GM19324 (cell line): Measurements from ENCODE around the gene SHISA8.
"Not testable (repeated sequence)": the region's sequence is repeated elsewhere in the genome, so short reads cannot be mapped to it uniquely, and the experiment has no call there.

Source experiments
- ATAC-seq: cut with Tn5 transposase; IDR thresholded peaks from one replicate; pipeline ENCODE4 v1.9.1; 2021; ENCODE audit warnings: mild to moderate bottlenecking, moderate library complexity; ENCODE audit not compliant: unreplicated experiment, low FRiP score

The SHISA8 gene

DNA sequence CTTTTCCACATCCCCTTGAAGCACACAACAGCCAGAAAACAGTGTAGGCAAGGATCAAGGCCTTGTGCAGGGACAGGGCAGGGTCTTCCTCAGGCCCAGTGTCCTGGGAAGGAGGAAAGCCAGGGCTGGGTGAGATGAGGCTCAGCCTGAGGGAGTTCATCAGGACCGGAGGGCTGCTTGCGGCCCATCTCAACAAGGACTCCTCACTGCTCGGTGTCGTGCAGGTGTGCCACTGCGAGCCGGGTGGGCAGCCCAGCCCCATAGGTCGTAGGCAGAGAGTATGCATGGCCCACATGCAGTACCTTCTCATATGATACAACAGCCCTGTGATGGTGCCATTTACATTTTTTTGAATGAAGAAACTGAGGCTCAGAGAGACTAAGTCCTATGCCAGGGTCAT, 12.9 kb downstream of the SHISA8 start:
- ATAC-seq, result no peak

DNA sequence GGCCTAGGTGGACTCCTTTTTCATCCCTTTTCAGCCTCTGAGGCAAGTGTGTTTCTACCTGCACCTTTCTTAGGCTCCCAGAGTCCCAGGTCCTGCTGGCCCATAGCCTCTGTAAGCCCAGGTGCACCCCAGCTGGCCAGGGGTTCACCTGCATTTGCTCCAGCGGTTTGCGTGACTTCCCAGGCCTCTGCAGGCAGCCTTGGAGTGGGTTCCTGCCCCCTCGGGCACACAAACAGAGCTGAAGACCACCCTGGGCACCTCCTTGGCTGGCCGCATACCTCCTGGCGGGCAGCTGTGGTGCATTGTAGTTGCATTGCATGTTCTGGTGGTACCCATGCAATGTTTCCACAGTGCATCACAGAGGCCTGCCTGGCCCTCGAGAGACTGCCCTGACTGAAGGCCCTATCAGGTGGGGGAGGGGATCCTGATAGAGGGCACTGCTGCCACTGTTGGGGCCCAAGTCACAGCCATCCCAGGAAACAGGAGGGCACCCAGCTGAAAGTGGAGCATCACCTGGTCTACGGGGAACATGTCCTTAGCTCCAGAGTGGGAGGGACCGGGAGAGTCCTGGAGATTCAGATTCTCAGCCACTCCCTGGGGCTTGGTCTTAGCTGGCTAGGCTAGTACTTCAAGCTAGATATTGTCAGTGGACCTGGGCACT, 14.1 kb downstream of the SHISA8 start:
- ATAC-seq, result no peak

DNA sequence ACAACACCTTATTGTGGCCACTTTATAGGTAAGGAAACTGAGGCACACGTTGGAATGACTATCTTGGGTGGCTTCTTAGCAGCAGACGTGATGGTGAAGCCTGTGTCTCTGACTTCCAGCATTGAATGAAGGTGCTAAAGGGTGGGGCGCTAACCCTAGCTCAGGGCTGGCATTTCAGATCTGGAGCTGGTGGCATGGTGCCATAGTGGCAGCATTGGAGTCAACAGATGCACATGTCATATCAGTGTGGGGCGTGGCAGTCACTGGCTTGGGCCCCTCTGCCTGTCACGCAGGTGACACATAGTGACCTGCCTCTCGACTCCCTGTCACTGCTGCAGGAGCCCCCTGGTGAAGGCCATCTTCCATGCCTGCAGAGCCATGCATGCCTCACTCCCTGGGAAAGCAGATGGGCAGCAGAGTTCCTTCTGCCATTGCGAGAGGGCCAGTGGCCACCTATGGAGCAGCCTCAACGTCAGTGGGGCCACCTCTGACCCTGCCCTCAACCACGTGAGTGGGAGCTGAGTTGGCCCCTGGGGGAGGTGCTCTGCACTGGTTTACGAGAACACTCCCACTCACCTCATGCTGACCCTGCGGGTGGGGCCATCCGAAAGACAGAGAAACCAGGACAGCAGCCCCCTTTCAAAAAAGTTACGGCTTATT, 14.8 kb downstream of the SHISA8 start:
- ATAC-seq, result no peak

DNA sequence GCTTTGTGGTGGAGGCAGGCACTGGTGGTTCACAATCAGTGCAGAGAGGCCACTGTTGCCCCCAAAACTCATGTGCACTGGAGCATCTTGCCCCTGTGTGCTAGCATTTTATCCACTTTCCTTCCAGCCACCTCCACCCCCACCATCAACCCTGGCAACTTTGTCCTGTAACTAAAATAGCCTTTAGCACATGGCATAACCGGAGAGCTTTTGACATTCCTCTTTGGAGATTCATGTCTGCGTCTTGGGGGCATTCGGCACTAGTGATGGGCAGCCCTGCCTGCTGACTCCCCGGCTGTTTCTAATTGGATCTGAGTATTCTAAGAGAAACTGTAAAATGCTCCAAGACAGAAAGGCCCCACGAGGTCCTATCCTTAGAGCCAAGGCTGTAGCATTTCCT, 15.8 kb downstream of the SHISA8 start:
- no peak for ATAC-seq

DNA sequence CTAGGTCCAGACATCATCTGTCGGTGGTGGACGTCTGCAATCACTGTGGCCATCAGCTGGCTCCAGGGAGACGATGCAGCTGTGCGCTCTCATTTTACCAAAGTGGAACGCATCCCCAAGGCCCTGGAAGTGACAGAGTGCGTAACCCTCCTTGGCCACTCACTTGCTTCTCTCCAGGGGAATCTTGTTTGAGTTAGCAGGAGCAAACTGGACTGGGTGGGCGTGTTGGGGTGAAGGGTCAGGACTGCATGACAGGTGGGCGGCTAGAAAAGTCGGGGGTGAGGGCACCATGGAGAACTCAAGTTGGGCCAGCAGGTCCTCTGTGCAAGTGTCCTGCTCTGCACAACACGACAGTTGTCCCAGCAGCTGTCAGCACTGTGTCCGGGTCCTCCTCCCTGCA, 16.2 kb downstream of the SHISA8 start:
- ATAC-seq, result no peak

DNA sequence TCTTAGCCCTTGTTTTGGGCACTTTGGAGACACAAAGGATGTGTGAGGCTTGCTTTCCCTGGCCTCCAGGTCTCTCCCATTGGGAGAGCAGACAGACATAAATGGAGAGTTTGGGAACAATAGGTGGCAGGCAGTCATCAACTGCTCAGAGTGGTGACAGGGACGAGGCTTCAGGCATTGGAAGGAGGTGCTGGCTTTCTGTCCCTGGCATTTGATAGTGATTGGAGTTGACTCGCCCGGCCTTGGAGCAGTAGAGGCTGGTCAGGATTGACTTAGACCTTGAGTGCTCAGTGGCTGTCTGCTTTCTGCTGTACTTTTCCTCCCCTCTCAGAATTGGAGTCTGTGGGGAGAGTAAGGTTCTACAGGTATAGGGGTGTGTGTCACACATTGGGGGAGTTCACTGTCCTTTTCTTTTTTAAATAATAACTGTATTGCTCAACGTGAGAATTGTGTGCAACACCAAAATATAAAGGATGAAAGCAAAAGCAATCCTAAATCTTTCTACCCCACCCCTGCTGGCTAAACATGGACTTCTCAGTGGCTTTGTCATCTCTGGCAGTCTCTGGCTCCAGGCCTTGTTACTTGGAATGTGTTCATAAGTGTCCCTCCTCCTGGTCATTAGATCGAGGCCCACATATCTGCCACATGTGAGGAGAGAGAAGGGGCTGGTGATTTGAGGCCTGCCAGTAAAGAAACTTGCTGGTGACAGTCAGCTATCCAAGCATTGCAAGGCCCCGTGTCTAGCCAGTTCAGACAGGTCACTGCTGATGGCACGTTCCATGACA, 21.1 kb downstream of the SHISA8 start:
- ATAC-seq, result no peak

DNA sequence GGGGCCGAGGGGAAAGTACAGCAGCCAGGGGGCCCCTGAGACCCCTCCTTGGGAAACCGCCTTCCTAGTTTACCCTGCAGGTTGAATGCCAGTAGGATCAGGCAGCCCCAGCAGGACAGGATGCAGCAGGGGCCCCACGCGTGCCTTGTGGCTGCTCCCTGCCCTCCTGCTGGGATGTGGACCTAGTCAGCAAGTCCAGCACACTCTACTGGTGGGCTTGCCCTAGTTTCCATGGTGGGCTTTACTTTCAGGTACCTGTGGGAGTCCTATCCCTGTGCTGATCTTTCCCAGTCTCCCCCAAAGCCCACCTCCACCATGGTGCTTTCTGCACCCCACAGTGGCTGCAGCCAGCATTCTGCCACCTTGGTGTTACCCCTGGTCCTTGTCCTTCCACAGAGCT, 22.2 kb downstream of the SHISA8 start:
- no peak for ATAC-seq

DNA sequence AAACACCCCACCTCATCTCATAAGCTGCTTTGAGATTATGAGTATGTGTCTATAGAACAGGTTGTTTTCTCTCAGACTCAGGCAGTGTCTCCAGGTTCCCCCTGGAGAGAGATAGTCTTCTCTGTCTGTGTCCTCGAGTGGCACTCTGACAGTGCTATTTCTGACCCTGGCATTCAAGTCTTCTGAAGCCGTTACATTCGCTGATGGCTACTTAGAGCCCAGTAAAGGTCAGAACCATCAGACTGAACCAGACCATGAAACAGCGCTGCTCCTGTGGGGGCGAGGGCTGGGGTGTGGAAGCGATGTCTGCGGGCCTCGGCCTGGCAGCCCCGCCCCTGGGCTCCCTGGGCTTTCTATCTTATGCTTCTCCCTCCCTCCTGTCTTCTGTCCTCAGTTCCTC, 23.5 kb downstream of the SHISA8 start:
- ATAC-seq, result no peak

DNA sequence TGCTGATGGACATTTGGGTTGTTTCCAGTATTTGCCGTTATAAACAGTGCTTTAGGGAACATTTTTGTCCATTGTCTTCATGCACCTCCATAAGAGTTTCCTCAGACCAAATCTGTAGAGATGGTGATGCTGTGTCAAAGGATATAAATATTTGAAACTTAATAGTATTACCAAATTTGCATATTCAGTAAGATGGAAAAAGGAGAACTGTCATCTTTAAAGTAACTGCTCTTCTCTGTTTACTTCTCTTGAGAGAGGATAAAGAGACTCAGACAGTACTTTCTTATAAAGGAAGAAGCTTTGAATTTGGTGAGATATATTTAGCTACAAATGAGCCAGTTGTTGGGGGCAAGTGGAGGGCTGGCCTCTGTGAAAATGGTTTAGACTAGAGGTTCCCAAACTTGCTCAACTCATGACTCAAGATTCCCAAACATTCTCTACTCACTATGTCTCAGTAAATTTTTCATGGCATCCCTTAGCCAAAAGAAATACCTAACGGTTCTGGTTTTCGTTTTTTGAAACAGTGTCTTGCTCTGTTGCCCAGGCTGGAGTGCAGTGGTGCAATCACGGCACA, 26.2 kb downstream of the SHISA8 start:
- ATAC-seq, result no peak

DNA sequence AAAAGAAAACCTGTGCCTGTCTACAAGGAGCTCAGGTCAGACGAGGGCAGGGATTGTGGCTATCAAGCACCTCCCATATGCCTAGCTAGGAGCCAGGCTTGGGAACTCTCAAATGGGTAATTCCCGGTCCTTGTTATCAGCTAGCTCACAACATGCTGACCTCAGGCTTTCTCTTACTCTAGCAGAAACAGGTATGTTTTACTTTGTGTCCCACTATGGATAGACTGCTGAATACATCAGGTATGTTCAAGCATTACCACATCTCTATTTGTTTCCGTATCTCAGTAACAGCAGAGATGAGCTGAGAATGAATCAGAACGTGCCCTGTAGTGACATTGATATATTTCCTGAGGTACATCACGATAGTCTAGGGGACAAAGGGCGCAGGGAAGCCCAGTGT, 29.4 kb downstream of the SHISA8 start:
- no peak for ATAC-seq

DNA sequence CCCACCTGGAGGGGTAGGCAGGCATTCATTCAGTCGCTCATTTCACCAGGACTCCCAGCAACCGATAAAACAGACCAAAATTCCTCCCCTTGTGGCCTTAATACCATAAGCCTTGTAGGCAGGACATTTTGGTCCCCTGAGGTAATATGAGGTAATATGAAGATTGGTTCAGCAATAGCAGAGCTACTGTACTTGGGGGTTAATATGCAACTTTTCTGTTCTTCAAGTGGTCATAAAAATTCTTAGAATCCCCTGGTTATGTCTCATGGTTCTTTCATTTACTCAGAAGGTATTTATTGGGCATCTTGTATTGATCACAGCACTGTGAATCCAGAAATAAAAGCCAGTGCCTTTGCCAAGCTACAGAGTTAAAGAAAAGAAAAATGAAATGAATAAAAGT, 29.8 kb downstream of the SHISA8 start:
- no peak for ATAC-seq

DNA sequence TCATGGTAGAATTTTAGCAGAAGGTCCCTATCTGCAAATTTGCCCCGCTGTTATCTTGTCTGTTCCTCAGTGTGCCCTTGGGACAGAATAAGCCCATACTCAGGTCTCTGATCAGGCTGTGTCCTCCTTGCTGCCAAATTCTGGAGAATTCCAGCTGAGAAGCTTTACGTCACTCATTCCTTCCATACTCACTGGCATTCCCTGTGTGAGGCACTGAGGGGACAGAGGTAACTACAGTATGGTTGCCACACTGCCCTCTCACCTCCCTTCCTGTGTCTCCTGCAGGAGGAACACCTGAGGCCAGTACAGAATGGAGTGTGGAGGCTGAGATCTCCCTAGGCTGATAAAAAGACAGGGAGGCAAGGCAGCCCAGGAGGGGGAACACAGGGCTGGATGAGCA, 31.5 kb downstream of the SHISA8 start:
- no peak for ATAC-seq

DNA sequence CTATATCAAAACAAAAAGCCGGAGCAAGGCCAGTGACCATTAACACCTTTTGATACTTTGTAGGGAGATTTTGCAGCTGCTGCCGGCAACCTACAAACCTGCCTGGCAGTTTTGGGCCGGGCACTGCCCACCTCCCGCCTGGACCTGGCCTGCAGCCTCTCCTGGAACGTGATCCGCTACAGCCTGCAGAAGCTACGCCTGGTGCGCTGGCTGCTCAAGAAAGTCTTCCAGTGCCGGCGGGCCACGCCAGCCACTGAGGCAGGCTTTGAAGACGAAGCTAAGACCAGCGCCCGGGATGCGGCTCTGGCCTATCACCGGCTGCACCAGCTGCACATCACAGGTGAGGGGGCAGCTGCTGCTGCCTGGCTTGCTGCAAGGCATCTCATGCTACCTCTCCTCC, 34.2 kb downstream of the SHISA8 start:
- ATAC-seq, result no peak

DNA sequence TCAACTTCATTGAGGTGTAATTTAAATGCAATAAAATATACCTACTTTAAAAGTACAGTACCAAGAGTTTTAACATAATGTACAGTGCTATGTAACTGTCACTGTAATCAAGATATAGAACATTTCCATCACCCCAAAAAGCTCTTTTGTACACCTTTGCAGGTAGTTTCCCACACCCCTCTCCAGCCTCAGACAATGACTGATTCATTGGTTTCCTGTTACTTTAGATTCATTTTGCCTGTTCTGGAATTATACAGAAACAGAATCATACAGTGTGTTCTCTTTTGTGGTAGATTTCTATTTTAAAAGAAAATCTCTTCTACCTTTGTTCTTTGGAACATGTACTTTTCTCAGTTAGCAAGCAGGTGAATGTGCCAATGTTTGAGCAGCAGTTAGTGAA, 38.2 kb downstream of the SHISA8 start:
- no peak for ATAC-seq

DNA sequence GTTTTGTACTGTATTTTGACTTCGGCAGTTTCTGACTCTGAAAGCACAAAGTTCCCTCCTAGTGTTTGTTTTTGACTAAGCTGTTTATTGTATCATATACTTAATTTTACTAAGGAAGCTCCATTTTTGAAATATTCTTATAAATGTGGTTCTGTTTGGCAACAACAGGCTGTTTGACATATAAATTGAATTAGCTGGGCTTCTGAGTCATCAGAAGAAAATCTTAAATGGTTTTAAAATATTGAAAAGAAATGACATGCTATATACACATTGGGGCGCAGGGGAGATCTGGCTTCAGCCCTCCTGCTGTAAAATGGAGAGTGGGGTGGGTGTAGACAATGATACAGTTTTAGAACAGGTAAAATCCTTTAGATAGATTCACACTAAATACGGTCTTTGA, 38.6 kb downstream of the SHISA8 start:
- no peak for ATAC-seq

DNA sequence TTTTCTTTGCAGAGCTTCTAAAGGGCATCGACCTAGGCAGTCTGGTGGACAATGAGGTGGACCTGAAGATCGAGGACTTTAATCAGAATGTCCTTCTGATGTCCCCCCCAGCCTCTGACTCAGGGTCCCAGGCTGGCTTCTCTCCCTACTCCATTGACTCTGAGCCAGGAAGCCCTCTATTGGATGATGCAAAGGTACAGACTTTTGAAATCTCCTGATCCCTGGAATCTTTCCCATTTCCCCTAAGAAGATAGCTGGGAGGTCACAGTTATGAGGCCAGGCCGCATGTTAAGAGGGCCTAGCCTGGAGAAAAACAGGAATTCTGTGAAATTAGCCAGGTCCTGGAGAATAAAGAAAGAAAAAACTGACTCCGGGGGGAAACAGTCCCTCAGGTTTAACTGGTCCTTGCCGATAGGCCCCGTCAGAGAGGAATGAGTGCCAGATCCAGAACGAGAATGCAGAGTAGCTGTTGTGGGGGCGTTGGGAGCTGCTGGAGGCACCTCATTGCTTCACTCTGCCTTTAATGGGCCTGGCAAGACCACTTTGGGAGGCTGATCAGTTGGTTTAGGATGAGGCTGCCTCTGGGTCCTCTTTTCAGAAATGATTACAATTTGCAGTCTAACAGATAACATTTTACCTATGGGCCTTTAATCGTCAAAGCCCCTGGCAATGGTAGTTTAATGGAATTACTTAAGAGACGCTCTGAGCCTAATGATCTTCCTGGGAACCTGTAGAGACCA, 39.2 kb downstream of the SHISA8 start:
- no peak for ATAC-seq

DNA sequence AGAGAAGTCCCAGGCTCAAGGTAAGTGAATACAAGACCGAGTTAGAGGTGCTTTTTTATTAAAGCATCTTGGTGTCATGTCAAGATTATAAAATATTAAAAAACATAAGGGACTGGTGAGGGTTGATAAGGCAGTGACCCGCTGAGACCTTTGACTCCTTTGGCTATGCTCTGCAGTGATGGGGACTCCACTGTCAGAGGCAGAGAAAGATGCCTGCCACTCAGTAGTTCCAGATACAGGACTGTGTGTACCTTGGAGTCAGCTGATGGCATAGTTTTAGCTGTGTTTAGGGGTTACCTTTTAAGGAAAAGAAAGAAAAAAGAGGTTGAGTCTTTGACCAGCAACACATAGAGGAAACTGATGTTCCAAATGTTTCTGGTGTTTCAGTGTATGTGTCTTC, 40.8 kb downstream of the SHISA8 start:
- ATAC-seq, result no peak

DNA sequence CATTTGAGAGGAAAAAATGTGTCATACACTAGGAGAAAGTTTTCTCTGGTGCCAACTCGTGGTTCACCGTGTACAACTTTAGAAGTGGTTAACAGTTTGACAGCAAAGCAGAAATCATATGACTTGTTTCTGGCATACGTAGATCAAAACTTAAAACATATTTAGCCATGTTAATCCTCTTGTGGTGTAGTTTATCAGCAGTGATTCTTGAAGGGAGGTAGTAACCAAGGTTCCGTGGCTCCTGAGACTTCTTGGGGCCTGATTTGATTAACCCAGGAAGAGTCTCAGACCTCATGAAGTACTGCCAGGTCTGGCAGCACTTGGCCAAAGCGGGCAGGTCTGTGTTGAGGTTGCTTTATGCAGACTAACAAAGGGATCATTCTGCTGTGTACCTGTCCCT, 41.5 kb downstream of the SHISA8 start:
- no peak for ATAC-seq

DNA sequence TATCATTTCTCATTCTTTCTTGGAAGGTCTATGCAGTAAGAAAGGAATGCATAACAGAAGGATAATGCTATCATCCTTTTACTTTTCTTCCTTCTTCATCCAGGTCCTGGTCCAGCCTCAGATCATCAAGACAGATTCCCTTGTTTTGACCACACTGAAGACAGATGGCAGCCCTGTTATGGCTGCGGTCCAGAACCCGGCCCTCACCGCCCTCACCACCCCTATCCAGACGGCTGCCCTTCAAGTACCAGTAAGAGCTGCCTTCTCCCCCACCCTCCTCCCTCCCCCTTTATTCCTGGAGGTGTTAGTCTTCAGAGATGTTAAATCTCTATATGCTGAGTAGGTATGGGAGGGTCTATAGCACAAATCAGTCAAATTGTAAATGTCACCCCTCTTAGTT, 44.1 kb downstream of the SHISA8 start:
- no peak for ATAC-seq

DNA sequence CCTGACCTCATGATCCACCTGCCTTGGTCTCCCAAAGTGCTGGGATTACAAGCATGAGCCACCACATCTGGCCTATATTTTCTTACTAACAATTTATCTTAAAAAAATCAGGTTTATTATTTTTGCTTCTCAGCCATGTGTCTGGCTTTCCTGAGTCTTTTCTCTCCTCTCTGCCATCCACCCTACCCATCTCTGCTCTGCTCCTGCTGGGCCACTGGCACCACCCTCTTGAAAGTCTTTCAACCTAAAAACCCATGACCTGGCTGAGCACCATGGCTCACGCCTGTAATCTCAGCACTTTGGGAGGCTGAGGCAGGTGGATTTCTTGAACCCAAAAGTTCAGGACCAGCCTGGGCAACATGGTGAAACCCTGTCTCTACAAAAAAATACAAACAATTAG, 44.8 kb downstream of the SHISA8 start:
- not testable (repeated sequence) for ATAC-seq

DNA sequence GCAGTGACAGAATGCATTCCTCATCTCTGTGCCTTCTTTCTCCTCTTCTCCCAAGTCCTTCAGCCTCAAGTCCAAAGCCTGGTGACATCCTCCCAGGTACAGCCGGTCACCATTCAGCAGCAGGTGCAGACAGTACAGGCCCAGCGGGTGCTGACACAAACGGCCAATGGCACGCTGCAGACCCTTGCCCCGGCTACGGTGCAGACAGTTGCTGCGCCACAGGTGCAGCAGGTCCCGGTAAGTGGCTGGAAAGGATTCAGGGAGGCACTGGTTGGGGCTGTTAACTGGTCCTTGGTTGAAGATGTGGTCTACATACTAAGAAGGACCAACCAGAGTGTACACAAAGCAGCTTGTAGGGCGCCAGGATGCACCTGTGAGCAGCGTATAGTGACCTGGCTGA, 46.3 kb downstream of the SHISA8 start:
- no peak for ATAC-seq
